ENCODE measurements around the gene MARF1. TPM values are rescaled to one million over a fixed set of nuclear protein-coding genes. Genes with fewer than 3 reads are reported as not detected.

The MARF1 gene
- total RNA-seq, 4 donors from 2014 or later = 45.6 to 57.1 (median 50.9) TPM

GRCh38 chr16:15573274-15573895 lies 69.6 kb downstream of the MARF1 start:
- no peak for TF ChIP-seq CTCF (IDR thresholded peaks at IDR 0.05; ENCODE audit: low read depth)

GRCh38 chr16:15572329-15573001 lies 70.5 kb downstream of the MARF1 start:
- TF ChIP-seq CTCF (IDR thresholded peaks at IDR 0.05; ENCODE audit: low read depth) = no peak

GRCh38 chr16:15571557-15571956 lies 71.4 kb downstream of the MARF1 start:
- no peak for TF ChIP-seq CTCF (IDR thresholded peaks at IDR 0.05; ENCODE audit: low read depth)

- TF ChIP-seq CTCF (IDR thresholded peaks at IDR 0.05; ENCODE audit: low read depth) = no peak
Observed at GRCh38 chr16:15567823-15568222, 75.1 kb downstream of the MARF1 start.

- no peak for TF ChIP-seq CTCF (IDR thresholded peaks at IDR 0.05; ENCODE audit: low read depth)
Observed at GRCh38 chr16:15566095-15566494, 76.9 kb downstream of the MARF1 start.

GRCh38 chr16:15564604-15565339 lies 78.2 kb downstream of the MARF1 start:
- TF ChIP-seq CTCF (IDR thresholded peaks at IDR 0.05; ENCODE audit: low read depth) = no peak

- no peak for TF ChIP-seq CTCF (IDR thresholded peaks at IDR 0.05; ENCODE audit: low read depth)
Observed at GRCh38 chr16:15559176-15559575, 83.8 kb downstream of the MARF1 start.

All from subcutaneous adipose tissue (tissue), 4 donors.